Breast epithelium (tissue), 3 donors: ENCODE measurements around the gene TFG.

Source experiments
- POLR2A ChIP-seq: fragments of 450-650 bp; IDR thresholded peaks from one replicate; pipeline ENCODE4 v1.6.1; 2016; ENCODE audit warnings: antibody characterized with exemption, mild to moderate bottlenecking, moderate library complexity
- POLR2AphosphoS5 ChIP-seq, 3 donors: sonication (generic); formaldehyde crosslinking; IDR thresholded peaks; one replicate each; pipeline ENCODE4 v1.6.1; 2017; ENCODE audit warnings: antibody characterized with exemption in 3 of 3
- TF ChIP-seq, protein P1 (sequence below), 3 donors: fragments of 450-650 bp; IDR thresholded peaks; one replicate each; pipeline ENCODE4 v1.5.1; 2016 to 2017; ENCODE audit warnings: antibody characterized with exemption in 3 of 3, mild to moderate bottlenecking in 3 of 3, moderate library complexity in 3 of 3

DNA sequence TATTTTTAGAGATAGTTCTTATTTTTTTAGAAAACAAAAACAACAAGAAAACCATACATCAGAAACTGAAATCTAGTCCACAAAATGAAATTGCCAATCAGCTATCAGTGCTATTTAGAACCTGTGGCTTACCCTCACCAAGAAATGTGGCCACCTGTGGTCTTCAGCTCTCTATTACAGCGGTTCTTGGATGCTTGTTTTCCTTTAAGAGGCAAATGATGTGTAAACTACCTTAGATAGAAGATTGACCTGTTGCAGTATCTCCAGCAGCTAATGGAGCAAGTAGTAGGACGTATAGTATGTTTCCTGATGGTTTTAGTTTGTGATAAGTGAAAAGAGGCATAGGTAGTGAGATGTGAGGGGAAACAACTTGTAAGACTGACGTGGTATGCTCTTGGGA, 21.2 kb downstream of the TFG start:
- TF ChIP-seq, protein P1, sequence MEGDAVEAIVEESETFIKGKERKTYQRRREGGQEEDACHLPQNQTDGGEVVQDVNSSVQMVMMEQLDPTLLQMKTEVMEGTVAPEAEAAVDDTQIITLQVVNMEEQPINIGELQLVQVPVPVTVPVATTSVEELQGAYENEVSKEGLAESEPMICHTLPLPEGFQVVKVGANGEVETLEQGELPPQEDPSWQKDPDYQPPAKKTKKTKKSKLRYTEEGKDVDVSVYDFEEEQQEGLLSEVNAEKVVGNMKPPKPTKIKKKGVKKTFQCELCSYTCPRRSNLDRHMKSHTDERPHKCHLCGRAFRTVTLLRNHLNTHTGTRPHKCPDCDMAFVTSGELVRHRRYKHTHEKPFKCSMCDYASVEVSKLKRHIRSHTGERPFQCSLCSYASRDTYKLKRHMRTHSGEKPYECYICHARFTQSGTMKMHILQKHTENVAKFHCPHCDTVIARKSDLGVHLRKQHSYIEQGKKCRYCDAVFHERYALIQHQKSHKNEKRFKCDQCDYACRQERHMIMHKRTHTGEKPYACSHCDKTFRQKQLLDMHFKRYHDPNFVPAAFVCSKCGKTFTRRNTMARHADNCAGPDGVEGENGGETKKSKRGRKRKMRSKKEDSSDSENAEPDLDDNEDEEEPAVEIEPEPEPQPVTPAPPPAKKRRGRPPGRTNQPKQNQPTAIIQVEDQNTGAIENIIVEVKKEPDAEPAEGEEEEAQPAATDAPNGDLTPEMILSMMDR (IDR thresholded peaks at IDR 0.05) = no peak
- TF ChIP-seq POLR2AphosphoS5 (IDR thresholded peaks at IDR 0.05) (no peak), POLR2A (no peak)
